HPDE6-E6E7 (cell line): ENCODE measurements around the gene LMOD1.
"Not testable (repeated sequence)": the region's sequence is repeated elsewhere in the genome, so short reads cannot be mapped to it uniquely, and the experiment has no call there.

Experiments used
- DNase-seq: peaks from one replicate; pipeline ENCODE4 v3.0.0; 2011; ENCODE audit warnings: missing footprints; ENCODE audit errors: extremely low spot score

LMOD1 gene

GRCh38 chr1:201947697-201948008, 1.3 kb upstream of the LMOD1 start:
- DNase-seq = no peak

DNA sequence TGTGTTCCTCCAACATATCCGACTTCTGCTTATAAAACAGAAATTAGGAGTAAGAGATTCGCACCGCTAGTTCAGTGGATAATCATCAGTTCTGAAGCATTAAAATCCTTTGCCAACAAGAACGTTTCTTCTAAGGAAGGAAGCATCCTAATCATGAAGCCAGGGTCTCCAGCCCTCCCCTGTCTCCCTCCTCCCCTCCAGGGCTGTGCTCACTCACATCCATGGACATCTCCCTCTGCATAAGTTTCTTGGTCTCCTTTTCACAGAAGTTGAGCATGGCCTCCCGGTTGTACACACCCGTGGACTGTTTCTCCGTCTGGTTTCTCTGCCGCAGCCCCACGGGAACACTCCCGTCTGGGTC, 505 bp downstream of the LMOD1 start:
- no peak for DNase-seq

- no peak for DNase-seq
Observed at GRCh38 chr1:201945157-201945556, 1.2 kb downstream of the LMOD1 start.

DNA sequence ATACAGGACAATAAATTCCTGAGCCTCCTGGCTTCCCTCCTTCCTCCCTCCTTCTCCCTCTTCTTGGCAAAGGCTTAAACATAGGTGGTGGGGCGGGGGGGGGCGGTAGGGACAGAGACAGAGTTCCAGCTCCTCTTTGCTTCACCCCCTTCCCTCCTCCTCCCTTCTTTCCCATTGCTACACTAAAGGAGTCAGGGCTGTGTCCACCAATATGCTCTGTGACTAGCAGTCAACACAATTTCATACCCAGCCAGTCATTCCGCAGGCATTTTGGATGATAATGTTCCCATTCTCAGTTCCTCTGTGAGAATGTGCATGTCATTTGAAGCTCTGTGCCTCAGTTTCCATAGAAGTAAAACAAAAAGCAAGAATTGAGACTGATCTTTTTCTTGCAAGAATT, 1.7 kb downstream of the LMOD1 start:
- DNase-seq = no peak

DNA sequence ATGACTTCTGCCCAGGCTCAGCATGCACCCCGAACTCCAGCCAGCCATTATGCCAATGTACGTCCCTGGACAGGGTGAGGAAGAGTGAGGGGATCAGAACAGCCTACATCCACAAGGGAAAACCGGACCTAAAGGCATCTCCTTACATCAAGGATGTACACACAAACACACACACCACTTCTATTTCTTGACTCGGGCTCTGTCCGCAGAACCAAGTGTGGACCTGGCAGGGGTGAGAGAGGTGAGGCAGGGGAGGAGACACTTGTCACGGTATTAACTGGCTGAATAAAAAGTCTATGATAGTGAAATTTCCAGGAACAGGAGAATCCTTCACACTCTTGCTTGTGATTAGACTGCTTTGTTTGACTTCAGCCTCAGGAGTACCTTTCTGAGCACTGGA, 2.3 kb downstream of the LMOD1 start:
- no peak for DNase-seq

DNA sequence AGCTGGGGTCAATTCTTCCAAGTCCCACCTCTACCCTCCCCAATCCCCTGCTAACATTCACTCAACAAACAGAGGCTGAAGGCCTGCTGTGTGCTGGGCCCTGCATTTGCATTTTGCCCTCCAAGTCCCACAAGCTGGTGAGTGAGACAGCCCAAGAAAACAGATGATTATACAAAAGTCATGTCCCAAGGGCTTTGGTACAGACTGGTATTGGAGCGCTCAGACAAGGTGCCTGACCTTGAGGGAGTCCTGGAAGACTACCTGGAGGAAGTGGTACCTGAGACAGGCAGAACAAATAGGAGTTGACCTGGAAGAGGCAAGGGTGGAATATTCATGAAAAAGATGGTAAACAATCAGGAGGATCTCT, 4.2 kb downstream of the LMOD1 start:
- DNase-seq = no peak

DNA sequence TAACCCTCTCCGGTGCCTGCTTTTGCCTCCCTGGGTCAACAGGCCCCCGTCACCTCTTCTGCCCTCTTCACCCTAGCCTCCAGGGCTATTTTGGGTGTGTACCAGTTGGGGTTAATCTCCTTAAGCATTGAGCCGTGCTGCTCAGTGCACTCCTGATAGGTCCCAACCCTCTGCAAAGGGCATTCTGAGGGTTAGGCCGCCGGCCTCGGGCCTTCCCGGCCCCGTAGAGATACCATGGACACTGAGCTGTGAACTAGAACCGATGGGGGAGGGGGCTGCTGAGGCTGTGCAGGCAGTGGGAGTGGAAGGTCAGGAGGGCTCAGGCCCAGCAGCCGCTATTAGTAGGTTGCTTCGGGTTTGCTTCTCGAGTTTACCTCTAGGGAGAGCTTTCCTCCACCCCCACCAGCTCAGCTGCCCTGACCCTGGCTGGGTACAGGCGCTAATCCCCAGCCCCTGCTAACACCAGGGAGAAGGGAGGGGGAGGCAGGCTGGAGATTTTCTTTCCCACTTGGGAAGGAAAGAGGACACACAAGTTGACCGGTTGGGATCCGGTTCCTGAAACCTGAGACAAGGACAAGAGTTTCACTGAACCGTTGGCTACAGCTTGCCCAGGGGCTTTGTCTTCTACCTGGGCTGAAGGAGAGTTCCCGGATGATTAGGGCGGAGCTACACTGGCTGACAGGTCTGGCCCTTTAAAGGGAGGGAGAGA, 4.8 kb downstream of the LMOD1 start:
- DNase-seq = no peak

- DNase-seq = not testable (repeated sequence)
Observed at GRCh38 chr1:201940316-201940715, 6.0 kb downstream of the LMOD1 start.

GRCh38 chr1:201939574-201939973, 6.8 kb downstream of the LMOD1 start:
- no peak for DNase-seq

DNA sequence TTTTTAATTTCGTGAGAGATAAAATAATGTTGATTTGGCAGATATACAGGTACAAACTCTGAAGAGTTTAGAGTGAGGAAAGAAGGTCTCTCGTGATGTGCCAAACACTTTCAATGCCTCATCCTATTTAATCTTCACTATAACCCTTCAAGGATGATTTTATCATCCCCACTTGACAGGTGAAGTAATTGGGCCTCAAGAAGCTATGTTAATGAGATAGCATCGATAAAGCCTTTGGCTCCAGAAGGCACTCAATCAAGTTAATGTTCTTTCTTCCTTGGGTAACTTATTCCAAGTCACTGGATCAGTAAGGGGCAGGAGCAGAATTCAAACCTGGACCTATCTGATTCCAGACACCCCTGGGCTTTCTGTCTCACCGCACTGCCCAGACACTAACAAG, 7.2 kb downstream of the LMOD1 start:
- DNase-seq = no peak

DNA sequence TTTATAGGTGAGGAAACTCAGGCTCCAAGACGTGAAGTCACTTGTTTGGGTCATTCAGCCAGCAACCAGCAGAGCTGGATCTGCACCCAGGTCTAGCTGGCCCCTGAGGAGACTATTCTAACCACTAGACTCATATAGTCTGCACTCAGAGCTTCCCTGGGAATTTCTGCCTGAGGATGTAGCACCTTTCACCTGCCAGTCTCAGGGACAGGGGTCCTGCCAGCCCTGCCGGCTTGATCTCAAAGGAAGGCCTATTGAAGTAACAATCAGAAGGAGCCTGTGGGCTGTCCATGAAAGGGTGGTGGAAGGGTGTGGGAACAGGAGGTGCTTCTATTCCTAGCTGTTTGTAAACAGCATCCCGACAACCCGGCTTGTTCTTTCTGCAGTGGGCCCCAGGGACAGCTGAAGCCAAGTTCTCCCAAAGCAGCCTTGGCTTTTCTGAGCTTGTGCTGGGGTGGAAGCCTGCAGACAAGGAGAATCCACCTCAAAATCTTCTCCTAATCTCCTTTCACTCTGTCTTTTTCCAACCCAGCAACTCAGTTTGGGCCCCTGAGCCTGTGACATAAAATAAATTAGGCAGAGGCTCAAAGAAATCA, 7.8 kb downstream of the LMOD1 start:
- DNase-seq = no peak

GRCh38 chr1:201937624-201938213, 8.6 kb downstream of the LMOD1 start:
- no peak for DNase-seq

GRCh38 chr1:201933840-201934430, 12.4 kb downstream of the LMOD1 start:
- no peak for DNase-seq

GRCh38 chr1:201930803-201931202, 15.5 kb downstream of the LMOD1 start:
- DNase-seq = no peak

DNA sequence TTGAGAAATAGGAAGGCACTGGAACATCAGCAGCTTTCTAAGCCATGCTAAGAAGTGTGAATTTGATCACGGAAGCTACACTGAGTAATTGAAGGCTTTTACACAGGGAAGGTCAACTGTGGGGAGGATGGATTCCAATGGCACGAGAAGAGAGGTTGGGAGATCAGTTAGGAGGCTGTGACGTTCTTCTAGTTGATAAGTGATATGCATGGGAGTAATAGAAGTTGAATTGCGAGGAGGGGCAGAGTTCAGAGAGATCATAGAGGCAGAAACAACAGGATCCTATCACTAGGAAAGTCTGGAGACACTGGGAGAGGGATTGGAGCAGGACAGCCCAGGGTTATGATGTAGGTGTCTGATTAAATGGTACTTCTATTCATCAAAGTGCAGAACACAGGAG, 16.2 kb downstream of the LMOD1 start:
- DNase-seq = no peak

DNA sequence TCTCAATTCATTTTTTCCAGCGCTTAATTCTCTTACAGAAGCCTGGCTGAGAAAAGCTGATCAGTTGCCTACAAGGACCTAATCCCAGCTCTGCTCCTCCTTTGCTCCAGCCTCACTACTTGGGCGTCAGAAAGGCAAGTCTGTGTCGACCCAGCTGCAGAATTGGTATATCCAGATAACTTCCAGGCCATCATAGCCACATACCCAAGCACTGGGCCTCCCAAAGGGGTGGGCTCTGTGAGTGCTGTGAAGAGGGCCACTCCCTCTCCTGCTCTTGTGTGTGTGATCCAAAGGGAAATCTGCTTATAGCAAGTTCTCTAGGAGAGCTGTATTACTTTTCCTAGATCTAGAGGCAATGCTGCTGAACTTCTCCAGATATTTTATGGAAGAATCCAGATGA, 18.1 kb downstream of the LMOD1 start:
- DNase-seq = no peak

GRCh38 chr1:201925981-201926645, 20.2 kb downstream of the LMOD1 start:
- no peak for DNase-seq

DNA sequence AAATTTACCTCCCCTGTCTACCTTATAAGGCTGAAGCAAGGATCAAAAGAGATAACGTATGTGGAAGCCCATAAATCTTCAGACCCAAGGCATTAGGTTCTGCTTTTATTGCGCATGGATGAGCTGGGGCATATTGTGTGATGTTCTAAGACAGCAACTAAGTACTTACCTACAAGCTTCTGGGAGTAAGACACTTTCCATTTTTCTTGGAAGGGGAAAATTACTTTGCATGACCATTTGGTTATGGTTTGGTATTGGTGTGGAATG, 21.1 kb downstream of the LMOD1 start:
- DNase-seq = no peak

DNA sequence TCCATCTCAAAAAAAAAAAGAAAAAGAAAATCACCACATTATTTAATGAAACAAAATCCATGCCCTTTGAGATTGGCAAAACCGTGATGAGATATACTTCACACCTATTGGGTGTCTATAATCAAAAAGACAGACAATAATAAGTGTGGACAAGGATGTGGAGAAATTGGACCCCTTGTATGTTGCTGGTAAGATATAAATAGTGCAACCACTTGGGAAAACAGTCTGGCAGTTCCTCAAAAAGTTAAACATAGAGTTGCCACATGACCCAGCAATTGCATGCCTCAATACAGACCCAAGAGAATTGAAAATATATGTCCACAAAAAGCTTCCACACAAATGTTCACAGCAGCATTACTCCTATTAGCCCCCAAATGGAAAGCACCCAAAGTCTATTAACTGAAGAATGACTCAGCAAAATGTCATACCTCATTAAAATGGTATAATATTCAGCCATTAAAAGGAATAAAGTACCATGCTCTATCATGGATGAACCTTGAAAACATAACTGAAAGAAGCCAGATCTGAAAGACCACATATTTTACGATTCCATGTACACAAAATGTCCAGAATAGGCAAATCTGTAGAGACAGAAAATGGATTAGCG, 24.3 kb downstream of the LMOD1 start:
- no peak for DNase-seq

- DNase-seq = no peak
Observed at GRCh38 chr1:201918343-201918742, 28.0 kb downstream of the LMOD1 start.

DNA sequence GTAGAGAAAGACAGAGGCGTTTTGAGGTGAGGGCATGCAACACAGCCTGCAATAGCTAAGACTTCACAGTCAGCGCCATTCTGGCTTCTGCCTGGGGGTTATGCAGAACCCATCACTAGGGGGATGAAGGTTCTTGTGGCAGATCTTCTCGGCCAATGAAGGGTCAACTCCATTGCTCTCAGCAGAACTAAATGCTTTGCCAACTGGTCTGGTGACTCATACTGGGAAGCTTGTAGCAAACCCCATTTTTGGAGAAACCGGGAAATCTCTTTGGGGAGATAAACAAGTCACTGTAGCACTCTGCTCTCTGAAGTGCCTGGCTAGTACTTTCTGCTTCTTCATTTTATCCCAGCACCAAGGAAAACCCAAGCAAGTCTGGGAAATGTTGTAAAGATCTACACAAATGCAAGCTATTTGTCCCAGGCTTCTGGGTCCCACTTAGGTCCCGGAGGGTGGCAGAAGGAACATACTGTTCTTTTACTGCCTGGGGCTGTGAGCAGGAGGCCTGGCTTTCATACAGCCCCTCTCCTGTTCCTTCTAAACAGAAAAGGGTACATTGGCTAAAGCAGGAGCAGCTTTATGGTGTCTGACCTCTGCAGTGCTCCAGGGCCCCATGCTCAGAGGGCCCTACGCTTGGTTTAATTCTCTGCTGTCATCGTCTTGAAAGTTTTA, 28.9 kb downstream of the LMOD1 start:
- no peak for DNase-seq

- DNase-seq = no peak
Observed at GRCh38 chr1:201916649-201917249, 29.6 kb downstream of the LMOD1 start.
